Measurements from ENCODE around the gene RBM18. TPM values are rescaled to one million over a fixed set of nuclear protein-coding genes. Genes with fewer than 3 reads are reported as not detected.

The RBM18 gene
- total RNA-seq, 1 experiment from 2014 or later: 32.5 TPM

DNA sequence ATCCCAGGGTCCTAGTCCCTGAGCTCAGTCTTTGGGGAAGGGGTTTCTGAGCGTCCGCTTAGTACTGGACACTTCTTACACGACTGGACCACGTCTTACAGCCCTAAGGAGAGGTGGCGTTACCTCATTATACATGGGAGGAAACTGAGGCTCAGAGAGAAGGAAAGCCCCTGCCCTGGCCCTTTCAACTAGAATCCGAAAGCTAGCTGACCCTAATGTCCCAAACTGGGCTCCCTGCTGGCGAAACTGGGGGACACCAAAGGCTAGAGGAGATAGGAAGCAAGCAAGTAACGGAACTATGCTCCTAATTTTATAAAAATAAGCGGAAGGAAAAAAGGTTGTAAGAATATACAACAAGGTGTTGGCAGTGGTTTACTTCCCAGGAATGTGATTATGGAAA is 50.1 kb downstream of the RBM18 start:
- ChIA-PET RAD21 (ENCODE audit: low non-redundant PET in 1 of 2, low total read pairs in 2 of 2, uncharacterized antibody in 2 of 2, unreplicated experiment in 2 of 2) (interaction anchor here in 1 of 2 experiments (1.1 kb wide), 1 partner anchor 136 kb away, joined by 3 read pairs; no protein-coding TSS in a partner anchor), POLR2A (interaction anchor here (0.7 kb wide), 1 partner anchor 479 kb away, joined by 3 read pairs; no protein-coding TSS in a partner anchor), CTCF (interaction anchor here (0.7 kb wide), 1 partner anchor 69 kb away, joined by 3 read pairs; no protein-coding TSS in a partner anchor)
- Histone ChIP-seq H3K79me2 (ENCODE audit: insufficient read depth, low read length) (no peaks in the 10 kb centered on the region), H4K20me1 (ENCODE audit: insufficient read depth) (no peaks in the 10 kb centered on the region), H2AFZ (ENCODE audit: low read depth, low read length, poor library complexity, severe bottlenecking) (peak overlapping the region; percentile 90), H3K36me3 (ENCODE audit: control insufficient read depth in 1 of 2, insufficient read depth in 2 of 2, low read length in 2 of 2) (no peaks in the 10 kb centered on the region), H3K4me3 (replicated peaks in 1 of 2; ENCODE audit: low read depth in 1 of 2, low read length in 2 of 2) (peak overlapping the region; percentile 39 to 62), H3K27ac (ENCODE audit: low read depth, low read length) (no peak overlapping the region), H3K9me2 (ENCODE audit: insufficient read depth) (no peaks in the 10 kb centered on the region), H3K4me1 (ENCODE audit: control insufficient read depth in 1 of 2, insufficient read depth in 2 of 2, low read length in 2 of 2) (peaks cover 3 to 23% of the 10 kb centered on the region in 2 experiments; a peak in 3 of 4 replicates), H3K9me3 (ENCODE audit: control insufficient read depth in 1 of 2, insufficient read depth in 1 of 2, low read depth in 1 of 2, low read length in 2 of 2) (no peaks in the 10 kb centered on the region), H3K9ac (ENCODE audit: low read length) (peak overlapping the region; percentile 41; the same call in 1 of the 2 replicates), H3K4me2 (ENCODE audit: low read length) (peak overlapping the region; percentile 96), H3K27me3 (ENCODE audit: insufficient read depth, low read length) (no peaks in the 10 kb centered on the region)
- intact Hi-C loops (cut with micrococcal nuclease): no loop called here
- BruUV-seq (replicated peaks): no TSS peak
- TF ChIP-seq CEBPB (IDR thresholded peaks at IDR 0.05; ENCODE audit: low read depth): no peak
- no peak for TF ChIP-seq EGR1 (IDR thresholded peaks at IDR 0.05; ENCODE audit: low read depth)
- TF ChIP-seq CBX3 (IDR thresholded peaks at IDR 0.05; ENCODE audit: low read depth): no peak
- TF ChIP-seq ZNF274 (IDR thresholded peaks at IDR 0.05; ENCODE audit: low read depth, low read length): no peak
- no peak for TF ChIP-seq RAD21 (IDR thresholded peaks at IDR 0.05; ENCODE audit: low read depth)
- no peak for TF ChIP-seq POLR2A (IDR thresholded peaks at IDR 0.05; ENCODE audit: borderline replicate concordance, extremely low read depth, insufficient read depth, insufficient read length)
- TF ChIP-seq POLR2AphosphoS5 (IDR thresholded peaks at IDR 0.05; ENCODE audit: low read depth, low read length): no peak
- TF ChIP-seq SRF (IDR thresholded peaks at IDR 0.05; ENCODE audit: low read depth): no peak
- TF ChIP-seq ELF1 (IDR thresholded peaks at IDR 0.05; ENCODE audit: borderline replicate concordance, low read depth): no peak
- no peak for TF ChIP-seq FOSL1 (IDR thresholded peaks at IDR 0.05; ENCODE audit: low read depth)
- no peak for TF ChIP-seq ZFX (IDR thresholded peaks at IDR 0.05)
- no peak for TF ChIP-seq YY1 (IDR thresholded peaks at IDR 0.05; ENCODE audit: extremely low read depth, insufficient replicate concordance, low read depth, low read length)
- TF ChIP-seq, protein P1, sequence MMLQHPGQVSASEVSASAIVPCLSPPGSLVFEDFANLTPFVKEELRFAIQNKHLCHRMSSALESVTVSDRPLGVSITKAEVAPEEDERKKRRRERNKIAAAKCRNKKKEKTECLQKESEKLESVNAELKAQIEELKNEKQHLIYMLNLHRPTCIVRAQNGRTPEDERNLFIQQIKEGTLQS (IDR thresholded peaks at IDR 0.05): no peak
- no peak for TF ChIP-seq JUND (IDR thresholded peaks at IDR 0.05)
- TF ChIP-seq, protein P2, sequence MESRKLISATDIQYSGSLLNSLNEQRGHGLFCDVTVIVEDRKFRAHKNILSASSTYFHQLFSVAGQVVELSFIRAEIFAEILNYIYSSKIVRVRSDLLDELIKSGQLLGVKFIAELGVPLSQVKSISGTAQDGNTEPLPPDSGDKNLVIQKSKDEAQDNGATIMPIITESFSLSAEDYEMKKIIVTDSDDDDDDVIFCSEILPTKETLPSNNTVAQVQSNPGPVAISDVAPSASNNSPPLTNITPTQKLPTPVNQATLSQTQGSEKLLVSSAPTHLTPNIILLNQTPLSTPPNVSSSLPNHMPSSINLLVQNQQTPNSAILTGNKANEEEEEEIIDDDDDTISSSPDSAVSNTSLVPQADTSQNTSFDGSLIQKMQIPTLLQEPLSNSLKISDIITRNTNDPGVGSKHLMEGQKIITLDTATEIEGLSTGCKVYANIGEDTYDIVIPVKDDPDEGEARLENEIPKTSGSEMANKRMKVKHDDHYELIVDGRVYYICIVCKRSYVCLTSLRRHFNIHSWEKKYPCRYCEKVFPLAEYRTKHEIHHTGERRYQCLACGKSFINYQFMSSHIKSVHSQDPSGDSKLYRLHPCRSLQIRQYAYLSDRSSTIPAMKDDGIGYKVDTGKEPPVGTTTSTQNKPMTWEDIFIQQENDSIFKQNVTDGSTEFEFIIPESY (IDR thresholded peaks at IDR 0.05; ENCODE audit: extremely low read depth, insufficient replicate concordance, low read length): no peak
- TF ChIP-seq EZH2 (IDR thresholded peaks at IDR 0.05): no peak
- TF ChIP-seq SIN3A (IDR thresholded peaks at IDR 0.05; ENCODE audit: low read depth): no peak
- TF ChIP-seq, protein P3, sequence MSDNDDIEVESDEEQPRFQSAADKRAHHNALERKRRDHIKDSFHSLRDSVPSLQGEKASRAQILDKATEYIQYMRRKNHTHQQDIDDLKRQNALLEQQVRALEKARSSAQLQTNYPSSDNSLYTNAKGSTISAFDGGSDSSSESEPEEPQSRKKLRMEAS (IDR thresholded peaks at IDR 0.05): no peak
- DNase-seq (ENCODE audit: low read depth, low spot score) (no peak), ATAC-seq (no peak)

All from HCT116 (cell line).